ENCODE data around the gene PDCD2L.
"Not testable (repeated sequence)": the region's sequence is repeated elsewhere in the genome, so short reads cannot be mapped to it uniquely, and the experiment has no call there.

The PDCD2L gene

DNA sequence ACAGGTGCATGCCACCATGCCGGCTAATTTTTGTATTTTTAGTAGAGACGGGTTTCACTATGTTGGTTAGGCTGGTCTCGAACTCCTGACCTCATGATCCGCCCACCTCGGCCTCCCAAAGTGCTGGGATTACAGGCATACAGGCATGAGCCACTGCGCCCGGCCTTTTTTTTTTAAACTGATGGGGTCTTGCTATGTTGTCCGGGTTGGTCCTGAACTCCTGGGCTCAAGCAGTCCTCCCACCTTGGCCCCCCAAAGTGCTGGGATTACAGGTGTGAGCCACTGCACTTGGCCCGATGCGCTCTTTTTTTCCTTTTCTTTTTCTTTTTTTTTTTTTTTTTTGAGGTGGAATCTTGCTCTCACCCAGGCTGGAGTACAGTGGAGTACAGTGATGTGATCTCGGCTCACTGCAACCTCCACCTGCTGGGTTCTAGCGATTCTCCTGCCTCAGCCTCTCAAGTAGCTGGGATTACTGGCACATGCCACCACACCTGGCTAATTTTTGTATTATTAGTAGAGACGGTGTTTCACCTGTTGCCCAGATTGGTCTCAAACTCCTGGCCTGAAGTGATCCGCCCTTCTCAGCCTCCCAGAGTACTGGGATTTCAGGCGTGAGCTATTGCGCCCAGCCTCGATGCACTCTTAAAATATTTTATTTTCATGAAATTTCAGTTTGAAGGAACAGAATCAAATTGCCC is 51.7 kb downstream of the PDCD2L start:
- H3K4me3 ChIP-seq (ENCODE audit: low read length); DNase-seq (ENCODE audit: low read depth, low spot score): not testable (repeated sequence)

DNA sequence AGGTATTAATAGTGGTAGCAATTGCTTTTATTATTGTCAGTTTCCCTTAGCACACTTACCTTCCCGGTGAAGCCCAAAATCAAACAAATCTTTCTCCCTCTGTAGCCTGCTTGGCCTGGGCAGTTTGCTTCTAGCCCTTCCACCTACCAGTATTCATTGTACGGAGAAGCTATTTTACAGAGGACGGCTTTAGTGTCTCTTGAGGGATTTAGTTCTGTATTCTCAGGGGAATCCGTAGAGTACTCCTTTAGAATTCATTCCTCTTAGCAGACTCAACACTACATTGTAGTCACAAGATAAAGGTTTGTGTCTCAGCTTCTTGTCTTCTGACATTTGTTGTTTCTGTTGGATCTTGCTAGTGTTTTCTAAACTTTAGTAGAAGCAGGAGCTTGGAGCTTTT is 53.2 kb downstream of the PDCD2L start:
- DNase-seq (ENCODE audit: low read depth, low spot score), result no peak
- no peak overlapping the region for H3K4me3 ChIP-seq (ENCODE audit: low read length)

DNA sequence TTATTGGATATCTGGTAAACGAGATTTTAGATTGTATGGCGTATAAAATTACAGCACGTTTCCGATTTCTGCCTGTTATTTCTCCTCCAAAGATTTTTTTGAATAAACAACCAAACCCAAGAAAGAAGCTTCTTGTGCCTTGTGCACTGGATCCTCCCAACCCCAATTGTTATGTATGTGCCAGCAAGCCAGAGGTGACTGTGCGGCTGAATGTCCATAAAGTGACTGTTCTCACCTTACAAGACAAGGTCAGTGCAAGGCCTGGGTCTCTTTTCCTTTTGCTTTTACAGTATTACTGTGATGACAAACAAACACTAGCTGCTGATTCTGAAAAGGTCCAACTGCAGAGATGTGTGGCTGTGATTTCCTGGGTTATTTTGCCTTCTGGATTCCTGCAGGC is 54.5 kb downstream of the PDCD2L start:
- no peak for DNase-seq (ENCODE audit: low read depth, low spot score)

DNA sequence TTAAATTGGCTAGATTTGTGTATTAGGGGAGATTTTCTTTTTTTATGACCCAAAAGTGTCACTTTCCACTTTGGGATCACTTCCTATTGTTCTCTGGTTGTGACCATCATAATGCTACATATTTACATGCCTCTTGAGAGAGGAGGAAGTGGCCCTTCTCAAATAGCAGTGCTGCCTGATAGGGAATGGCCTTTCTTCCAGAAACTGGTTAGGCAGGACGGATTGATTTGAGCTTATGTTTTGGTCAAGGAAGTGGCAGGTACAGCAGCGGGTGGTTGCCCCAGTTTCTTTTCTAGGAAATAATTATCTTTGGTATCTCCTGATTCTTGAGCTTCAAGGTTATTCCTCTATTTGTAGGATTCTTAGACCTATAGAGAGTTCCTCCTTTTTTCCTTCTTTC is 55.4 kb downstream of the PDCD2L start:
- no peak overlapping the region for H3K4me3 ChIP-seq (ENCODE audit: low read length)
- DNase-seq (ENCODE audit: low read depth, low spot score), result no peak

More for the DNA sequence above, 54.5 kb downstream of the PDCD2L start:
- no peak overlapping the region for H3K4me3 ChIP-seq (ENCODE audit: low read length)

DNA sequence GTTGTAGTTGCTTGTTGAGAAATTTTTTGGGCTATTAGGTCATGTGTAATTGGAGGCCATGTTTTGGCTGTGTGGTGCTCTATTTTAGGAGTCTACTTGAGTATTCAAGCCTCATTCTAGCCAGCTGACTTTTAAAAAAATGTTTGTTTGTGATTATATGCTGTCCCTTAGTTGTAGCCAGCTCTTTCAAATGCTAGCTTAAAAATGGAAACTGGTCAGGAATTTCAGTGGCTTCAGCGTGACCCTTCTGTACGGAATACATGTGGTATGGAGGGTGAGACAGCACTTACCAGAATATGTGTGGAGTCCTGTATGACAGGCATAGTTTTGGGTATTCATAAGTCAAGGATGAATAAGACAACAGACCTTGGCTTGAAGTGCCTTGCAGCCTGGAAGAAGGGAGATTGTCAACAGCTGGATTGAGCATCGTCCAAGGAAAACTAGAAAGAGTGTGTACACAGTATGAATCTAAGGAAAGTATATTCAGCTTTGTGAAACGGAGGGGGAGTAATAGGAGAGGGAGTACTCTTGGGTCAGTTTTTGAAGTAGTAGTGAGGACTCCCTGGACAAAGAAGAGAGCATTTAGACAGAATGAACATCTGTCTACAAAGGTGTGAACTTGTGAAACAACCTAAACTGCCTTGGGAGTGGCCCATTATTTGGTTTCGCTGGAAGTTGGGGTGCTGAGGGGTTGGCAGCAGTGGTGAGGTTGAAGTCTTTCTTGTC is 57.3 kb downstream of the PDCD2L start:
- no peak for DNase-seq (ENCODE audit: low read depth, low spot score)

DNA sequence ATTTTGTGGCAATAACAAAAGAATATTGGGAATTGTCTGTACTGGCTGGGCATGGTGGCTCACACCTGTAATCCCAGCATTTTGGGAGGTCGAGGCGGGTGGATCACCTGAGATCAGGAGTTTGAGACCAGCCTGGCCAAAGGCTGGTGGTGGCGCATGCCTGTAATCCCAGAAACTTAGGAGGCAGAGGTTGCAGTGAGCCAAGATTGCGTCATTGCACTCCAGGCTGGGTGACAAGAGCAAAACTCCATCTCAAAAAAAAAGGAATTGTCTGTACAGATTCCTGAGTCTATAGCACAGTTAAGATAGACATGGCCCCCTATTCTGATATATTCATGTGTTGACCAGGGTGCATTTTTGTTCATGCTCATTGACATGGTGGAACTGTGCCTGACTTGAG is 60.6 kb downstream of the PDCD2L start:
- not testable (repeated sequence) for DNase-seq (ENCODE audit: low read depth, low spot score); H3K4me3 ChIP-seq (ENCODE audit: low read length)

More for the DNA sequence above, 57.3 kb downstream of the PDCD2L start:
- no peak overlapping the region for H3K4me3 ChIP-seq (ENCODE audit: low read length)

DNA sequence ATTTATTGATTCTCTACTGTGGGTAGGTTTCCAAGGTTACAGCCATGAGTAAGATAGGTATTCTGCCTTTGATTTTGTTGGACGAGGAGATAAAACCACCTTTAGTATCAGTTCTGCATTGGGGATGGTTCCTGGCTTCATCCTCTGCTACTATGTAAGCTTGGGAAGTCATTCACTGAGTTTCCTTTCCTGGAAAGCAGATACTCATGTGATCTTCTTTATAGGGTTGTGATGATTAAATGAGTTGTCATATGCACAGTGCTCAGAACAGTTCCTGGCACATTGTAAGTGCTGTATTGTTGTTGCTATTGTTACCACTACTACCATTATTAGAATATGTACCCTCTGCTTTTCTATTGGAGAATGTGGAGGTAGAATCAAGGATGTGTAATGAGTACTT is 64.2 kb downstream of the PDCD2L start:
- no peak for DNase-seq (ENCODE audit: low read depth, low spot score)

DNA sequence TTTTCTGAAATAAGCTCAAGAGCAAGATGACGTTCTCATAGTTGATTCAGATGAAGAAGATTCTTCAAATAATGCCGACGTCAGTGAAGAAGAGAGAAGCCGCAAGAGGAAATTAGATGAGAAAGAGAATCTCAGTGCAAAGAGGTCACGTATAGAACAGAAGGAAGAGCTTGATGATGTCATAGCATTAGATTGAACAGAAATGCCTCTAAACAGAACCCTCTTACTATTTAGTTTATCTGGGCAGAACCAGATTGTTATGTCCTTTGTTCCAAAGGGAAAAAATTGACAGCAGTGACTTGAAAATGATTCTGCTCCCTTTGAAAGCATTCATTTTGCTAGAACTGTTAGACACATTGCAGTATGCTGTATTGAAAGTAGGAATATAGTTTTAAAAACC is 64.8 kb downstream of the PDCD2L start:
- DNase-seq (ENCODE audit: low read depth, low spot score); H3K4me3 ChIP-seq (ENCODE audit: low read length): not testable (repeated sequence)

More for the DNA sequence above, 64.2 kb downstream of the PDCD2L start:
- H3K4me3 ChIP-seq (ENCODE audit: low read length), result no peak overlapping the region

DNA sequence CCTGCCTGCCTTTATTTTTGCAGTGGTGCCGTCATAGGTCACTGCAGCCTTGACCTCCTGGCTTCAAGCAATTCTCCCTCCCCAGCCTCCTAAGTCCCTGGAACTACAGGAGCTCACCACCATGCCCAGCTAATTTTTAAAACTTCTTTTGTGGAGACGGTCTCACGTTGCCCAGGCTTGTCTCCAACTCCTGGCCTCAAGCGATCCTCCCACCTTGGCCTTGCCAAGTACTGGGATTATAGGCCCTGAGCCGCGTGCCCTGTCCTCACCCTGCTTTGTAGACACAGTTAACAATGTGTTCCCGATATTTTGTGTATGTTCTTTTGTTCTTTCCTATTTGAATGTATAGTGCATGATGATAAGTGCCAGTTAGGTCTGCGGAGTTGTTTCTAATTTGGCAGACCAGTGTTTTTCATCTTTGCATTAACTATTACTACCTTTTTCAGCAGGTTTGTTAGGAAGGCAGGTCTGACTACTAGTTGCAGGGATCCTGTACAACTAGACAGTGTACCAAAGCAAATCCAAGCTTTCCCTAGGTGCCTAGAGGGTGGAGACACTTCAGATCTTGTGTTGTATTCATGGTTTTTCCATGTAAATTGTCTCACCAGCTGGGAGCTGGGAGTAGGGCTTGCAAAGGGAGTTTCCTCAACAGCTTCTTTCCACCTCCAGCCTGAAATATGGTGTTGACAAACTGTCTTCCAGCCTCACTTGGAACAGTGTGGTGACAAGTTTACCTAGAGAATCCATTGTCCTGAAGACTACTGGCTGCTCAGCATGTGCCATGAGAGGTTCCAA is 67.9 kb downstream of the PDCD2L start:
- DNase-seq (ENCODE audit: low read depth, low spot score), result no peak
- no peak overlapping the region for H3K4me3 ChIP-seq (ENCODE audit: low read length)

DNA sequence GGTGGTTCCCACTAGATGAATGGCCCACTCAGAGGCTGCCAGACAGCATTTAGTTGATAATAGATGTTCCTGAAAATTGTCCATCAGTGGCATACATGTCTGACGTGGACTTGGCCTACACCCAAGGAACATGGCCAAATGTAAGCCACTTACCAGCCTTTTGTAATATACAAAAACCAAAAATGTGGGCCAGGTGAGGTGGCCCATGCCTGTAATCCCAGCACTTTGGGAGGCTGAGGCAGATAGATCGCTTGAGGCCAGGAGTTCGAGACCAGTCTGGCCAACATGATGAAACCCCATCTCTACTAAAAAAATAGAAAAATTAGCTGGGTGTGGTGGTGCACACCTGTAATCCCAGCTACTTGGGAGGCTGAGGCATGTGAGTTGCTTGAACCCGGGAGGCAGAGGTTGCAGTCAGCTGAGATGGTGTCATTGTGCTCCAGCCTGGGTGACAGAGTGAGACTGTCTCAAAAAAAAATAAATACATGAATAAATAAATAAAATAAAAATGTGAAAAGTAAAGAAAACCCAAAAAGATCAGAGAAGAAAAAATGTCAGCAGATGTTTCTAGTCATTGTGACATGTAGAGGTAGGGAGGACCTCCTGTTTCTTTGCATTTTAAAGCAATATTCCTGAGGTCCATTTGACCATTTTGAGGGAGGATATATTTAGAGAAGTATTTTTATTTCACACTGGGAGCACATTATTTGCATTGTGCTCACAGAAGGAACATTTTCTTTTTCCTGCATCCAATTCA is 70.2 kb downstream of the PDCD2L start:
- no peak overlapping the region for H3K4me3 ChIP-seq (ENCODE audit: low read length)
- DNase-seq (ENCODE audit: low read depth, low spot score), result no peak

DNA sequence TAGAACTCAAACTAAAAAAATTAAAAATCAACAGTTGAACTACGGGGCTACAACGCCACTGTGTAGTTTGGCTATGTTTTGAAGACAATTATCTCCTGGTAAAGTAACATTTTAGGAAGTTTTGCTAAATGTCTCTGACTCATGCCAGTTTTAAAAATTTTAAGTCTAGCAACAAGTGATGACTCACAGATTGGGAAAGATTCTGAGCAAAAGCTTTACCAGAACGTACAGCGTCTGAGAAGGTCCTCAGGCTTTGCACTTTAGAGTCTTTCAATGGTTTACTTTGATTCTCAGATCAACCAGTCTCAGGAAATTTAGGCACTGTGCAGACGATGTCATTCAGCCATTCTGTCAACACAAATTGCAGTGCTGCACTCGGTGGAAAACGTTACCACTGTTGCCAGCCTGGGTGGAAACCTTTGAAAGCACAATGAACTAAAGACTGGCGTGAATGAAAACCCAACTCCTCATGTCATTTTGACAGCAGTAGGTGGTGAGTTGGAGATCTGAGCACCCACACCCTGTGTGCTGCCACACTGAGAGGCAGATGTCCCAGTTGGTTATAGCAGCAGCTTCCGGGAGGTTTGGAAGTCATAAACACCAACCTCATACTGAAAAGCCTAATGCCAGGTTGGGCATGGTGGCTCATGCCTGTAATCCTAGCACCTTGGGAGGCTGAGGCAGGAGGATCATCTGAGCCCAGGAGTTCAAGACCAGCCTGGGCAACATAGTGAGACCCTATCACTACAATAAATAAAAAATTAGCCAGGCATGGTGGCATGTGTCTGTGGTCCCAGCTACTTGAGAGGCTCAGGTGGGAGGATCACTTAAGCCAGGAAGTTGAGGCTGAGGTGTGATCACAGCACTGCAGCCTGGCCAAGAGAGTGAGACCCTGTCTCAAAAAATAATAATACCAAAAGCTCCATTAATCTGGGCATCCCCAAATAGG is 71.1 kb downstream of the PDCD2L start:
- DNase-seq (ENCODE audit: low read depth, low spot score), result peak; percentile 37
- H3K4me3 ChIP-seq (ENCODE audit: low read length), result no peak overlapping the region
